GM12878 (cell line): ENCODE measurements around the gene APCDD1L. TPM values are rescaled to one million over a fixed set of nuclear protein-coding genes. Genes with fewer than 3 reads are reported as not detected.

Experiments
- ATAC-seq: fragments of 200-7000 bp; cut with Tn5 transposase; 3 replicates; pipeline ENCODE4 v1.9.1; 2020; ENCODE audit warnings: mild to moderate bottlenecking, moderate library complexity
- BruUV-seq: library from RNA; stranded (reverse); fragments of 400-500 nt; replicated peaks from 2 replicates; lab custom pipeline; 2021; lab: Mats Ljungman, UMichigan
- CTCF ChIA-PET: fragments of 300-600 bp; sonication (Branson Sonifier 250); formaldehyde crosslinking; extraction: SDS; loops from one replicate; lab custom pipeline; 2021; ENCODE audit warnings: inconsistent platforms; lab: Yijun Ruan, JAX
- POLR2A ChIA-PET: fragments of 350-600 bp; formaldehyde crosslinking; extraction: SDS; loops from one replicate; lab custom pipeline; 2021; ENCODE audit warnings: inconsistent platforms; lab: Charles Lee
- RAD21 ChIA-PET: fragments of 300-600 bp; sonication (Branson Sonifier 250); formaldehyde crosslinking; loops from one replicate; lab custom pipeline; 2023; ENCODE audit warnings: antibody characterized with exemption; ENCODE audit not compliant: unreplicated experiment; lab: Charles Lee
- SMC1A ChIA-PET: fragments of 300-600 bp; sonication (Branson Sonifier 250); formaldehyde crosslinking; loops from one replicate; lab custom pipeline; 2023; ENCODE audit not compliant: unreplicated experiment, uncharacterized antibody; lab: Charles Lee
- DNase-seq: peaks from one replicate; pipeline ENCODE4 v3.0.0-alpha.2; 2011; ENCODE audit warnings: low read depth, low spot score
- FAIRE-seq: peaks from 3 replicates; lab custom pipeline; 2011; peaks lifted over from hg19 to GRCh38; lab: Jason Lieb, UNC
- H2AFZ ChIP-seq: 2 replicates; pipeline ENCODE4 v1.6.0; 2011; ENCODE audit warnings: low read depth, low read length, control low read depth; ENCODE audit not compliant: control insufficient read depth
- H3K27ac ChIP-seq: 2 replicates; pipeline ENCODE4 v1.5.1; 2011; ENCODE audit warnings: control low read depth; ENCODE audit not compliant: control insufficient read depth, insufficient read depth
- H3K27me3 ChIP-seq, 2 experiments: replicated peaks in 1 of 2; 2 replicates each; pipeline versions ENCODE4 v1.6.0 to v1.6.1; 2011; ENCODE audit warnings: low read length in 1 of 2; ENCODE audit not compliant: control insufficient read depth in 2 of 2, insufficient read depth in 2 of 2
- H3K36me3 ChIP-seq, 2 experiments: 2 replicates each; pipeline ENCODE4 v1.5.1; 2011; ENCODE audit warnings: low read length in 1 of 2; ENCODE audit not compliant: control insufficient read depth in 2 of 2, insufficient read depth in 2 of 2
- H3K4me1 ChIP-seq: 2 replicates; pipeline ENCODE4 v1.6.1; 2011; ENCODE audit warnings: mild to moderate bottlenecking, low read length, moderate library complexity, mixed read lengths; ENCODE audit not compliant: control insufficient read depth, insufficient read depth
- H3K4me2 ChIP-seq: 2 replicates; pipeline ENCODE4 v1.6.0; 2011; ENCODE audit warnings: control low read depth; ENCODE audit not compliant: control insufficient read depth, insufficient read depth
- H3K4me3 ChIP-seq: fragments of 200-600 bp; sonication (generic); 2 replicates; pipeline ENCODE4 v1.5.1; 2016
- H3K79me2 ChIP-seq: 2 replicates; pipeline ENCODE4 v1.6.0; 2011; ENCODE audit warnings: low read length; ENCODE audit not compliant: control insufficient read depth, insufficient read depth
- H3K9ac ChIP-seq: 2 replicates; pipeline ENCODE4 v1.8.0; 2011; ENCODE audit warnings: low read length, control low read depth, mixed read lengths; ENCODE audit not compliant: control insufficient read depth, insufficient read depth
- H3K9me3 ChIP-seq: replicated peaks from 3 replicates; pipeline ENCODE4 v1.5.1; 2011; ENCODE audit warnings: mild to moderate bottlenecking, low read length; ENCODE audit not compliant: control insufficient read depth, insufficient read depth
- H4K20me1 ChIP-seq: 2 replicates; pipeline ENCODE4 v1.6.0; 2011; ENCODE audit not compliant: control insufficient read depth, insufficient read depth
- BACH1 ChIP-seq: fragments of 450-650 bp; IDR thresholded peaks from 2 replicates; pipeline ENCODE4 v1.6.1; 2017; ENCODE audit warnings: mild to moderate bottlenecking, borderline replicate concordance
- CREB1 ChIP-seq: IDR thresholded peaks from 2 replicates; pipeline ENCODE4 v1.6.1; 2012; ENCODE audit warnings: low read depth, mild to moderate bottlenecking, inconsistent platforms
- HDAC2 ChIP-seq: fragments of 200-600 bp; sonication (generic); IDR thresholded peaks from 2 replicates; pipeline ENCODE4 v1.6.1; 2017
- KDM1A ChIP-seq: fragments of 200-600 bp; sonication (generic); IDR thresholded peaks from 2 replicates; pipeline ENCODE4 v1.6.1; 2016; ENCODE audit warnings: borderline replicate concordance
- MEF2B ChIP-seq: fragments of 450-650 bp; IDR thresholded peaks from 2 replicates; pipeline ENCODE4 v1.6.1; 2018; ENCODE audit warnings: mild to moderate bottlenecking, moderate library complexity; ENCODE audit not compliant: partially characterized antibody, poor library complexity, severe bottlenecking
- MTA2 ChIP-seq: fragments of 450-650 bp; IDR thresholded peaks from 2 replicates; pipeline ENCODE4 v1.6.1; 2016; ENCODE audit warnings: low read depth, mild to moderate bottlenecking, moderate library complexity
- NRF1 ChIP-seq: conservative IDR thresholded peaks from 2 replicates; pipeline ENCODE4 v1.6.1; 2011; ENCODE audit warnings: mild to moderate bottlenecking, low read depth, low read length, improper control_type of control experiment
- PML ChIP-seq: IDR thresholded peaks from 2 replicates; pipeline ENCODE4 v1.6.1; 2012; ENCODE audit warnings: low read length, inconsistent platforms
- POU2F2 ChIP-seq: IDR thresholded peaks from 3 replicates; pipeline ENCODE4 v1.6.1; 2011; ENCODE audit warnings: low read depth, mild to moderate bottlenecking, low read length, borderline replicate concordance
- RAD21 ChIP-seq: IDR thresholded peaks from 2 replicates; pipeline ENCODE4 v1.6.1; 2011; ENCODE audit warnings: mild to moderate bottlenecking, low read depth, low read length, moderate library complexity; ENCODE audit not compliant: insufficient read depth
- RCOR1 ChIP-seq: conservative IDR thresholded peaks from 2 replicates; pipeline ENCODE4 v1.6.1; 2012; ENCODE audit warnings: low read depth, low read length, improper control_type of control experiment
- SIN3A ChIP-seq: IDR thresholded peaks from 2 replicates; pipeline ENCODE4 v1.6.1; 2012; ENCODE audit warnings: low read depth, low read length, improper control_type of control experiment
- SIX5 ChIP-seq: IDR thresholded peaks from 2 replicates; pipeline ENCODE4 v1.6.1; 2011; ENCODE audit warnings: mild to moderate bottlenecking, low read depth, low read length, moderate library complexity; ENCODE audit not compliant: severe bottlenecking
- TCF3 ChIP-seq: IDR thresholded peaks from 2 replicates; pipeline ENCODE4 v1.6.1; 2012; ENCODE audit warnings: low read depth, mild to moderate bottlenecking, low read length, borderline replicate concordance; ENCODE audit not compliant: insufficient read depth
- ZNF24 ChIP-seq: fragments of 450-650 bp; IDR thresholded peaks from 2 replicates; pipeline ENCODE4 v1.6.1; 2017; ENCODE audit warnings: antibody characterized with exemption, mild to moderate bottlenecking
- WGBS: methylation state at CpG from one replicate; pipeline ENCODE4 v1.1.6; 2016; ENCODE audit warnings: low lambda C conversion rate; ENCODE audit not compliant: insufficient replicate concordance, insufficient coverage; ENCODE audit errors: missing lambda C conversion rate; 5-methylcytosine and 5-hydroxymethylcytosine counted together
- in situ Hi-C: fragments of 300-500 bp; cut with MboI; formaldehyde crosslinking; loops from 9 replicates; pipeline ENCODE4 v1.14.3; 2018; ENCODE audit warnings: mixed read lengths
- intact Hi-C: fragments of 100-400 bp; cut with micrococcal nuclease; formaldehyde crosslinking; loops from one replicate; pipeline ENCODE4 v1.14.2; 2022; ENCODE audit not compliant: unreplicated experiment
- polyA plus RNA-seq, 11 experiments: library from polyadenylated mRNA; depleted of rRNA in 4 of 11; unstranded in 6 of 11; stranded (reverse) in 5 of 11; fragments of >200 nt; fragmentation: Nextera tagmentation in 4 of 11; fragmentation: Illumina TruSeq in 1 of 11; extraction: Ambion mirVana in 4 of 11; extraction: Trizol in 1 of 11; gene quantifications; 1 replicate in 1 of 11; 2 replicates in 10 of 11; pipeline versions ENCODE4 v1.2.1 to v1.2.3, GENCODE V29; 2011 to 2016; ENCODE audit warnings: inconsistent platforms in 2 of 11, missing spikeins in 2 of 11, low read depth in 1 of 11
- total RNA-seq, 4 experiments: library from RNA; depleted of rRNA in 3 of 4; stranded (reverse); fragments of >200 nt in 3 of 4; fragmentation: Illumina TruSeq in 1 of 4; extraction: Trizol in 1 of 4; gene quantifications; 2 replicates each; pipeline versions ENCODE4 v1.2.1 to v1.2.3, GENCODE V29; 2013 to 2021
- TF ChIP-seq, protein P1 (sequence below): fragments of 450-650 bp; IDR thresholded peaks from 2 replicates; pipeline ENCODE4 v1.6.1; 2017; ENCODE audit warnings: low read depth, mild to moderate bottlenecking, moderate library complexity
- TF ChIP-seq, protein P2 (sequence below): IDR thresholded peaks from 2 replicates; pipeline ENCODE4 v1.6.1; 2011; ENCODE audit warnings: borderline replicate concordance, low read depth, mild to moderate bottlenecking, moderate library complexity, low read length; ENCODE audit not compliant: insufficient read depth, poor library complexity, severe bottlenecking
- TF ChIP-seq, protein P3 (sequence below): fragments of 450-650 bp; IDR thresholded peaks from 2 replicates; pipeline ENCODE4 v1.6.1; 2017; ENCODE audit warnings: mild to moderate bottlenecking
- TF ChIP-seq, protein P4 (sequence below): IDR thresholded peaks from 2 replicates; pipeline ENCODE4 v1.6.1; 2011; ENCODE audit warnings: mild to moderate bottlenecking, low read depth, low read length, moderate library complexity; ENCODE audit not compliant: insufficient replicate concordance

APCDD1L gene
- total and polyA plus RNA-seq, 10 of the 15 experiments (the other 5 are each of a cell fraction or from before 2014, with no cell fraction given), result 0.14 to 0.50 TPM; not detected in 8

DNA sequence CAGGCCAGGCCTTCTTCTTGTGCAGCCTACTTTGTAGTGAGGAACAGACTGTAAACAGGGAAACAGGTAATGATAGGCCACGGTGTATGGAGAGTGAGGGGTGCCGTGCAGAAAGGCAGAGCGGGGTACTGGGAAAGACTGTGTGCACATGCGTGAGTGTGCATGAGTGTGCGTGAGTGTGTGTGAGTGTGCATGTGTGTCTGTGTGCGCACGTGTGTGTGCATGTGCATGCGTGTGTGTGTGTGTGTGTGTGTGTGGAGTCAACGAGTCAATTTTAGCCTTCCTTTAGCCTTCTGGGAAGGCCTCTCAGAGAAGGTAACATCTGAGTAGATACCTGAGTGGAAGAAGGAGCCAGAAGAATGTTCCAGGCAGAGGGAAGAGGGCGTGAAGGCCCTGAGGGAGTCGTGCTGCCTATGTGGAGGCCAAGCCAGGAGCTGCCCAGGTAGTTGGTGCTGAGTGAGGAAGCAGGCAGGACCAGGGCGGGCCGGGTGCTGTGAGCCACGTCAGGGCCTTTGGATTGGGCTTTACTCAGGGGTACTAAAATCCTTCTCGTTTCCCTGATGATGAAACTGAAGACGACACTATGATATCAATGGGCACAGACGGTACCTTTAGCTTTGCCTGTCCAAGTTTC is 6.3 kb downstream of the APCDD1L start:
- POLR2A ChIA-PET, result no interaction called here
- BruUV-seq, result no TSS peak
- no peak for FAIRE-seq
- 52% methylated on average over 17 of the region's 17 CpGs for WGBS
- no peak for ATAC-seq
- CTCF ChIA-PET, result no interaction called here
- H3K36me3 ChIP-seq, result no peaks in the 10 kb centered on the region
- no peaks in the 10 kb centered on the region for H3K79me2 ChIP-seq
- H3K4me2 ChIP-seq, result no peak overlapping the region
- H3K27me3 ChIP-seq, result no peaks in the 10 kb centered on the region; a peak in 1 of 4 replicates
- no peaks in the 10 kb centered on the region for H4K20me1 ChIP-seq
- in situ Hi-C loops, result no loop called here
- no peaks in the 10 kb centered on the region for H3K4me1 ChIP-seq
- H3K27ac ChIP-seq, result no peak overlapping the region
- SMC1A ChIA-PET, result no interaction called here
- no peak overlapping the region for H3K9ac ChIP-seq
- intact Hi-C loops, result no loop called here
- H3K4me3 ChIP-seq, result no peak overlapping the region
- peaks cover 19% of the 10 kb centered on the region; the same call in 2 of the 3 replicates for H3K9me3 ChIP-seq
- H2AFZ ChIP-seq, result no peak overlapping the region
- RAD21 ChIA-PET, result no interaction called here
- DNase-seq, result no peak
- TF ChIP-seq, protein P1, sequence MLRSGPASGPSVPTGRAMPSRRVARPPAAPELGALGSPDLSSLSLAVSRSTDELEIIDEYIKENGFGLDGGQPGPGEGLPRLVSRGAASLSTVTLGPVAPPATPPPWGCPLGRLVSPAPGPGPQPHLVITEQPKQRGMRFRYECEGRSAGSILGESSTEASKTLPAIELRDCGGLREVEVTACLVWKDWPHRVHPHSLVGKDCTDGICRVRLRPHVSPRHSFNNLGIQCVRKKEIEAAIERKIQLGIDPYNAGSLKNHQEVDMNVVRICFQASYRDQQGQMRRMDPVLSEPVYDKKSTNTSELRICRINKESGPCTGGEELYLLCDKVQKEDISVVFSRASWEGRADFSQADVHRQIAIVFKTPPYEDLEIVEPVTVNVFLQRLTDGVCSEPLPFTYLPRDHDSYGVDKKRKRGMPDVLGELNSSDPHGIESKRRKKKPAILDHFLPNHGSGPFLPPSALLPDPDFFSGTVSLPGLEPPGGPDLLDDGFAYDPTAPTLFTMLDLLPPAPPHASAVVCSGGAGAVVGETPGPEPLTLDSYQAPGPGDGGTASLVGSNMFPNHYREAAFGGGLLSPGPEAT, result no peak
- TF ChIP-seq MTA2, result no peak
- 0 out of 2 replicates have a peak, but pooled peaks have one; percentile 47 for TF ChIP-seq TCF3
- no peak for TF ChIP-seq RCOR1
- TF ChIP-seq CREB1, result no peak
- TF ChIP-seq, protein P2, sequence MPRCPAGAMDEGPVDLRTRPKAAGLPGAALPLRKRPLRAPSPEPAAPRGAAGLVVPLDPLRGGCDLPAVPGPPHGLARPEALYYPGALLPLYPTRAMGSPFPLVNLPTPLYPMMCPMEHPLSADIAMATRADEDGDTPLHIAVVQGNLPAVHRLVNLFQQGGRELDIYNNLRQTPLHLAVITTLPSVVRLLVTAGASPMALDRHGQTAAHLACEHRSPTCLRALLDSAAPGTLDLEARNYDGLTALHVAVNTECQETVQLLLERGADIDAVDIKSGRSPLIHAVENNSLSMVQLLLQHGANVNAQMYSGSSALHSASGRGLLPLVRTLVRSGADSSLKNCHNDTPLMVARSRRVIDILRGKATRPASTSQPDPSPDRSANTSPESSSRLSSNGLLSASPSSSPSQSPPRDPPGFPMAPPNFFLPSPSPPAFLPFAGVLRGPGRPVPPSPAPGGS, result peak; percentile 93
- TF ChIP-seq MEF2B, result no peak
- no peak for TF ChIP-seq HDAC2
- TF ChIP-seq ZNF24, result no peak
- no peak for TF ChIP-seq BACH1
- TF ChIP-seq PML, result no peak
- TF ChIP-seq, protein P3, sequence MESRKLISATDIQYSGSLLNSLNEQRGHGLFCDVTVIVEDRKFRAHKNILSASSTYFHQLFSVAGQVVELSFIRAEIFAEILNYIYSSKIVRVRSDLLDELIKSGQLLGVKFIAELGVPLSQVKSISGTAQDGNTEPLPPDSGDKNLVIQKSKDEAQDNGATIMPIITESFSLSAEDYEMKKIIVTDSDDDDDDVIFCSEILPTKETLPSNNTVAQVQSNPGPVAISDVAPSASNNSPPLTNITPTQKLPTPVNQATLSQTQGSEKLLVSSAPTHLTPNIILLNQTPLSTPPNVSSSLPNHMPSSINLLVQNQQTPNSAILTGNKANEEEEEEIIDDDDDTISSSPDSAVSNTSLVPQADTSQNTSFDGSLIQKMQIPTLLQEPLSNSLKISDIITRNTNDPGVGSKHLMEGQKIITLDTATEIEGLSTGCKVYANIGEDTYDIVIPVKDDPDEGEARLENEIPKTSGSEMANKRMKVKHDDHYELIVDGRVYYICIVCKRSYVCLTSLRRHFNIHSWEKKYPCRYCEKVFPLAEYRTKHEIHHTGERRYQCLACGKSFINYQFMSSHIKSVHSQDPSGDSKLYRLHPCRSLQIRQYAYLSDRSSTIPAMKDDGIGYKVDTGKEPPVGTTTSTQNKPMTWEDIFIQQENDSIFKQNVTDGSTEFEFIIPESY, result no peak
- TF ChIP-seq POU2F2, result no peak
- no peak for TF ChIP-seq SIN3A
- TF ChIP-seq SIX5, result no peak
- TF ChIP-seq KDM1A, result no peak
- TF ChIP-seq, protein P4, sequence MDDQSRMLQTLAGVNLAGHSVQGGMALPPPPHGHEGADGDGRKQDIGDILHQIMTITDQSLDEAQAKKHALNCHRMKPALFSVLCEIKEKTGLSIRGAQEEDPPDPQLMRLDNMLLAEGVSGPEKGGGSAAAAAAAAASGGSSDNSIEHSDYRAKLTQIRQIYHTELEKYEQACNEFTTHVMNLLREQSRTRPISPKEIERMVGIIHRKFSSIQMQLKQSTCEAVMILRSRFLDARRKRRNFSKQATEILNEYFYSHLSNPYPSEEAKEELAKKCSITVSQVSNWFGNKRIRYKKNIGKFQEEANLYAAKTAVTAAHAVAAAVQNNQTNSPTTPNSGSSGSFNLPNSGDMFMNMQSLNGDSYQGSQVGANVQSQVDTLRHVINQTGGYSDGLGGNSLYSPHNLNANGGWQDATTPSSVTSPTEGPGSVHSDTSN, result peak; percentile 42
- TF ChIP-seq NRF1, result no peak
- TF ChIP-seq RAD21, result no peak
